Measurements from ENCODE around the gene OGDHL. TPM values are rescaled to one million over a fixed set of nuclear protein-coding genes. Genes with fewer than 3 reads are reported as not detected.

Gene OGDHL
- total and polyA plus RNA-seq, 9 of the 15 experiments (the other 6 are each of a cell fraction or from before 2014, with no cell fraction given): 0.01 to 1.8 (median 0.91) TPM

- intact Hi-C loops (cut with micrococcal nuclease) (no loop called here), in situ Hi-C loops (cut with MboI) (no loop called here)
- WGBS (ENCODE audit: insufficient coverage, low coverage, missing lambda C conversion rate): 0% methylated on average over 7 of the region's 7 CpGs
- ChIA-PET POLR2A (interaction anchor here (0.6 kb wide), 2 partner anchors 30 to 273 kb away, joined by 3 read pairs; no protein-coding TSS in a partner anchor), CTCF (ENCODE audit: low intra/inter-chr PET ratio) (no interaction called here)
- Histone ChIP-seq H3K9me1 (ENCODE audit: control insufficient read depth, insufficient read depth, low read length) (no peaks in the 10 kb centered on the region), H3K27ac (ENCODE audit: extremely low read depth, low read depth, low read length) (no peak overlapping the region), H3K9ac (ENCODE audit: insufficient read depth in 1 of 2, low read depth in 2 of 2, low read length in 2 of 2) (no peak overlapping the region), H3K9me3 (replicated peaks; ENCODE audit: control insufficient read depth, insufficient read depth, low read depth, low read length) (no peaks in the 10 kb centered on the region), H3K4me1 (replicated peaks in 1 of 2; ENCODE audit: control insufficient read depth in 2 of 2, insufficient read depth in 2 of 2, low read length in 2 of 2) (no peaks in the 10 kb centered on the region), H3K4me3 (no peak overlapping the region), H2AFZ (ENCODE audit: low read depth, low read length) (no peak overlapping the region), H4K20me1 (replicated peaks; ENCODE audit: control insufficient read depth, insufficient read depth, low read length) (peaks cover 20% of the 10 kb centered on the region; the same call in 1 of the 2 replicates), H3K79me2 (ENCODE audit: control insufficient read depth, insufficient read depth, low read length) (no peaks in the 10 kb centered on the region), H3K27me3 (ENCODE audit: control insufficient read depth in 2 of 2, insufficient read depth in 2 of 2, low read length in 2 of 2) (peaks cover 5 to 45% of the 10 kb centered on the region in 2 experiments; a peak in 3 of 5 replicates), H3K4me2 (ENCODE audit: insufficient read depth, low read length) (no peak overlapping the region), H3K36me3 (ENCODE audit: control insufficient read depth, insufficient read depth, low read length) (no peaks in the 10 kb centered on the region)
- BruUV-seq (replicated peaks): no TSS peak
- ATAC-seq: no peak
- no peak for DNase-seq (ENCODE audit: extremely low read depth in 1 of 4, low spot score in 3 of 4)
- TF ChIP-seq HDAC2 (IDR thresholded peaks at IDR 0.05) (no peak), NELFE (IDR thresholded peaks at IDR 0.05; ENCODE audit: insufficient read depth, insufficient read length) (no peak), NR3C1 (CRISPR knock-in tag; IDR thresholded peaks at IDR 0.05) (no peak), ZNF23 (CRISPR knock-in tag; IDR thresholded peaks at IDR 0.05) (no peak), ATF1 (CRISPR knock-in tag; IDR thresholded peaks at IDR 0.05) (no peak), ATF1 (tag; IDR thresholded peaks at IDR 0.05) (no peak), ZBTB11 (CRISPR knock-in tag; IDR thresholded peaks at IDR 0.05) (no peak)
- no peak for FAIRE-seq
Measured at GRCh38 chr10:49752584-49752983, 9.5 kb downstream of the OGDHL start.

All from K562 (cell line).